RWPE2 (cell line): ENCODE data around the gene SRP19.

ENCODE experiments used
- ATAC-seq: fragments of 200-7000 bp; cut with Tn5 transposase; 3 replicates; pipeline ENCODE4 v1.9.1; 2021; ENCODE audit warnings: low read depth
- DNase-seq: peaks from one replicate; pipeline ENCODE4 v3.0.0-alpha.2; 2020; ENCODE audit warnings: low spot score
- H3K27ac ChIP-seq: fragments of 450-650 bp; 2 replicates; pipeline ENCODE4 v1.5.1; 2017; ENCODE audit warnings: mild to moderate bottlenecking; ENCODE audit not compliant: poor library complexity, severe bottlenecking
- H3K27me3 ChIP-seq: fragments of 250-450 bp; sonication (Bioruptor Pico); 2 replicates; pipeline ENCODE4 v1.5.1; 2021; ENCODE audit warnings: mild to moderate bottlenecking, moderate library complexity; ENCODE audit not compliant: insufficient read depth, poor library complexity, severe bottlenecking
- H3K36me3 ChIP-seq: fragments of 250-450 bp; sonication (Bioruptor Pico); 2 replicates; pipeline ENCODE4 v1.5.1; 2020; ENCODE audit warnings: low read depth, mild to moderate bottlenecking, moderate library complexity
- H3K4me1 ChIP-seq: fragments of 250-450 bp; sonication (Bioruptor Pico); 2 replicates; pipeline ENCODE4 v1.5.1; 2021; ENCODE audit warnings: mild to moderate bottlenecking, moderate library complexity; ENCODE audit not compliant: insufficient read depth, poor library complexity, severe bottlenecking
- H3K4me3 ChIP-seq: fragments of 250-450 bp; sonication (Bioruptor Pico); 2 replicates; pipeline ENCODE4 v1.5.1; 2021; ENCODE audit warnings: mild to moderate bottlenecking, moderate library complexity; ENCODE audit not compliant: severe bottlenecking
- H3K9me3 ChIP-seq: fragments of 250-450 bp; sonication (Bioruptor Pico); 2 replicates; pipeline ENCODE4 v1.5.1; 2021; ENCODE audit warnings: mild to moderate bottlenecking, moderate library complexity; ENCODE audit not compliant: severe bottlenecking
- TF ChIP-seq, protein P1 (sequence below): fragments of 450-650 bp; IDR thresholded peaks from one replicate; pipeline ENCODE4 v1.5.1; 2017; ENCODE audit warnings: mild to moderate bottlenecking, moderate library complexity; ENCODE audit not compliant: poor library complexity, severe bottlenecking

SRP19 gene

DNA sequence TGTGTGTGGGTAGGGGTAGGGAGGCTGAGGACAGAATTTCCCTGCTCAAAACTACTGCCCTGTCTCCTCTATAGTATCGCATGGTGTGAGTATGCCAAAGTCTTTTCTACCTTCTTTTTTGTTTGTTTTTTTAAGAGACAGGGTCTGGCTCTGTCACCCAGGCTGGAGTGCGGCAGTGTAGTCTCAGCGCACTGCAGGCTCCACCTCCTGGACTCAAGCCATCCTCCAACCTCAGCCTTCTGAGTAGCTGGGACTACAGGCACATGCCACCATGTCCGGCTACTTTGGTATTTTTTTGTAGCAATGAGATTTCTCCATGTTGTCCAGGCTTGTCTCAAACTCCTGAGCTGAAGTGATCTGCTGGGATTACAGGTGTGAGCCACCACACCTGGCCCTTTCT, 2.5 kb downstream of the SRP19 start:
- H3K4me3 ChIP-seq: no peak overlapping the region
- no peak overlapping the region for H3K27ac ChIP-seq
- DNase-seq (no peak), ATAC-seq (no peak)
- H3K36me3 ChIP-seq: peaks cover 68% of the 10 kb centered on the region
- H3K4me1 ChIP-seq: peaks cover 15% of the 10 kb centered on the region
- H3K9me3 ChIP-seq: no peaks in the 10 kb centered on the region
- H3K27me3 ChIP-seq: no peaks in the 10 kb centered on the region
- TF ChIP-seq, protein P1, sequence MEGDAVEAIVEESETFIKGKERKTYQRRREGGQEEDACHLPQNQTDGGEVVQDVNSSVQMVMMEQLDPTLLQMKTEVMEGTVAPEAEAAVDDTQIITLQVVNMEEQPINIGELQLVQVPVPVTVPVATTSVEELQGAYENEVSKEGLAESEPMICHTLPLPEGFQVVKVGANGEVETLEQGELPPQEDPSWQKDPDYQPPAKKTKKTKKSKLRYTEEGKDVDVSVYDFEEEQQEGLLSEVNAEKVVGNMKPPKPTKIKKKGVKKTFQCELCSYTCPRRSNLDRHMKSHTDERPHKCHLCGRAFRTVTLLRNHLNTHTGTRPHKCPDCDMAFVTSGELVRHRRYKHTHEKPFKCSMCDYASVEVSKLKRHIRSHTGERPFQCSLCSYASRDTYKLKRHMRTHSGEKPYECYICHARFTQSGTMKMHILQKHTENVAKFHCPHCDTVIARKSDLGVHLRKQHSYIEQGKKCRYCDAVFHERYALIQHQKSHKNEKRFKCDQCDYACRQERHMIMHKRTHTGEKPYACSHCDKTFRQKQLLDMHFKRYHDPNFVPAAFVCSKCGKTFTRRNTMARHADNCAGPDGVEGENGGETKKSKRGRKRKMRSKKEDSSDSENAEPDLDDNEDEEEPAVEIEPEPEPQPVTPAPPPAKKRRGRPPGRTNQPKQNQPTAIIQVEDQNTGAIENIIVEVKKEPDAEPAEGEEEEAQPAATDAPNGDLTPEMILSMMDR: no peak

DNA sequence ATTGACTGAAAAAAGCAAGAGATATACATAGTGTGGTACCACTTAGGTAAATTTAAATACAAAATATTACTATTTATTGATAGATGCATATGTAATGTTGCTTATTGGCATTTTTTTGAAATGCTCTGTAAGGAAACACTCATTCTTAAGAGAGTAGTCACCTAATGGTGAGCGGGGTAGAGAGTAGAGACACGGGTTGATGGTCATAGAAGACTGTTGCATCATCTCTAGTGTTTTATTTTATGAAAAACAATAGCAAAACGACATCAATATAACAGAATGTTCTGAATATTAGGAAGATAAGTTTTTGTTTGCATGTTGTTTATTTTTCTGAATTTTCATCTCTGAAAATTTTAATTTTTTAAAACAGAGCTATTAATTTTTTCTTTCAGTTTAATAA, 4.0 kb downstream of the SRP19 start:
- Histone ChIP-seq H3K9me3 (no peaks in the 10 kb centered on the region), H3K4me1 (peaks cover 15% of the 10 kb centered on the region), H3K4me3 (no peak overlapping the region), H3K27ac (no peak overlapping the region), H3K27me3 (no peaks in the 10 kb centered on the region), H3K36me3 (peaks cover 84% of the 10 kb centered on the region)
- ATAC-seq (no peak), DNase-seq (no peak)
- TF ChIP-seq, protein P1: no peak

DNA sequence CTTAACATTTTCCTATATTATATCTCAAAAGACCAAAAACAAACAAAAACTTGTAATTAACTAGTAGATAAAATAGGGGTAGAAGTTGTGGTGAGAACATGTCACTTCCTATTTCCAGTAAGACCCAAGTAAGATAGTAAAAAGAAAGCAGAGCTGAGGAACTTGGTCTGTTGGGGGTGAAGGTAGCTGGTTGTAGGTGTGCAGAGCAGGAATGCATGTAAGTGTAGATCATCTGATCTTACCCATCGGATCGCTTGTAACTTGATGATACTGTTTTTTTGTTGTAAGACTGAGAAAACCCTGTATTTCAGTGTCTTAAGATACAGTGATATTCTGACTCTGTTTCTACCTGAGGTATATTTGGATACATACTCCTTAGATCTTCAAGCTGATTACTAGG, 5.7 kb downstream of the SRP19 start:
- Histone ChIP-seq H3K9me3 (no peaks in the 10 kb centered on the region), H3K27me3 (no peaks in the 10 kb centered on the region), H3K4me1 (peaks cover 11% of the 10 kb centered on the region), H3K36me3 (peaks cover 95% of the 10 kb centered on the region), H3K27ac (no peak overlapping the region), H3K4me3 (no peak overlapping the region)
- ATAC-seq (no peak), DNase-seq (no peak)
- TF ChIP-seq, protein P1: no peak

DNA sequence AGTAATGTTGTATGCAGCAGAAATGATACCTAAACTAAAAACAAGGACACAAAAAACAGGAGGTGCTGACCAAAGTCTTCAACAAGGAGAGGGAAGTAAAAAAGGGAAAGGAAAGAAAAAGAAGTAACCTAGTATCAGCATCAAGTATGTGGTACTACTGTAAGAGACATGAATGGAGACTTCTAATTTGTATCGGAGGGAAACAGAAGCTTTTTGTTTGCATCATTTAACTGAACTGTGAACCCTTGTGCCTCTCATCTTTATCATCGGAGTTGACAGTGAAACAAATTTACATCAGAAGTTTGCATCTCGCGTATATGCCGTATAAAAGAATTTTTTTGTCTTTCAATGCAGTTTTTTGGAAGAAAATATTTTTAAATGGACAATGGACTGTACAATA, 6.3 kb downstream of the SRP19 start:
- TF ChIP-seq, protein P1: no peak
- no peak for DNase-seq
- no peaks in the 10 kb centered on the region for H3K9me3 ChIP-seq
- H3K36me3 ChIP-seq: peaks cover 97% of the 10 kb centered on the region
- no peak overlapping the region for H3K27ac ChIP-seq
- H3K4me1 ChIP-seq: peaks cover 9% of the 10 kb centered on the region
- no peaks in the 10 kb centered on the region for H3K27me3 ChIP-seq
- H3K4me3 ChIP-seq: no peak overlapping the region
- no peak for ATAC-seq

DNA sequence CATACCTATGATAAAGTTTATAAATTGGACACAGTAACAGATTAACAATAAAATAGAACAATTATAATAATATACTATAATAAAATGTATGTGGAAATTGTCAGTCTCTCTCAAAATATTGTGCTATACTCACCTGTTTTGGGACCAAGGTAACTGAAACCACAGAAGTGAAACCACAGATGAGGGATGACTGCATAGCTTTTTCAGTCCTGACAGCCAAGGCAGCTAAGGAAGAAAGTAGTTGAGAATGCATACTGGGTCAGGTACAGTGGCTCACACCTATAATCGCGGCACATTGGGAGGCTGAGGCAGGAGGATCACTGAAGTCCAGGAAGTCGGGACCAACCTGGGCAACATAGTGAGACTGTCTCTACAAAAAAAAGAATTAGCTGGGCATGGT, 8.9 kb downstream of the SRP19 start:
- H3K4me3 ChIP-seq: no peak overlapping the region
- H3K9me3 ChIP-seq: no peaks in the 10 kb centered on the region
- TF ChIP-seq, protein P1: no peak
- DNase-seq: no peak
- H3K27me3 ChIP-seq: no peaks in the 10 kb centered on the region
- no peak for ATAC-seq
- no peak overlapping the region for H3K27ac ChIP-seq
- H3K36me3 ChIP-seq: peaks cover 87% of the 10 kb centered on the region
- no peaks in the 10 kb centered on the region for H3K4me1 ChIP-seq
